ENCODE measurements around the gene TCAP.

The TCAP gene

DNA sequence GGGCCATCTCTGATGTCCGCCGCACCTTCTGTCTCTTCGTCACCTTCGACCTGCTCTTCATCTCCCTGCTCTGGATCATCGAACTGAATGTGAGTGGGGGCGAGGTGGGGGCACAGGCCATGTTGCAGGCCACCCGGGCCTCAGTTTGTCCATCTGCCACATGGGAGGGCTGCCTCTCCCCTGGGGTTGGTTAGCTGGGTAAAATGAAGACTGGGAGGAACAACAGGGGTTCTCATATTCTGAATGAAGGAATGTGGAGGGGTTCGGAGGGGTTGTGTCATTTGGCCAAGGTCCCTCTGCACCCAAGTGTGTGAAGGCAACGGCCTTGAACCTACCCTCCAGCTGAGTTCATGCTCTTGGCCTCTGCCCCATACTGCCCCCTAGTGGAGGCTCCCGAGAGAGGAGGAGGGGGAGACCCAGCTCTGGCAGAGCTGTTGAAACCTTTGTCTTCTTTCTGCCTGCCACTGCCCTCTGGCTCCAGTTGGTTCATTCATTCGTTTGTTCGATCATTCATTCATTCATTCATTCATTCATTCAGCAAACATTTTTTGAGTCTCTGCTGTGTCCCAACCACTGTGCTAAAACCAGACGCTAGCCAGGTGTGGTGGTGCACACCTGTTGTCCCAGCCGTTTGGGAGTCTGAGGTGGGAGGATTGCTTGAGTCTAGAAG lies 11.4 kb upstream of the TCAP start:
- Histone ChIP-seq H4K20me1 (ENCODE audit: insufficient read depth, low read length, poor library complexity, severe bottlenecking) (no peaks in the 10 kb centered on the region), H3K4me1 (ENCODE audit: insufficient read depth, low read length, poor library complexity, severe bottlenecking) (no peaks in the 10 kb centered on the region), H2AFZ (ENCODE audit: low read length) (no peak overlapping the region), H3K9me3 (ENCODE audit: insufficient read depth, low read depth, low read length) (no peaks in the 10 kb centered on the region), H3K36me3 (ENCODE audit: insufficient read depth, low read length) (peaks cover 15% of the 10 kb centered on the region; the same call in 1 of the 2 replicates), H3K27me3 (ENCODE audit: insufficient read depth, low read length, poor library complexity, severe bottlenecking) (no peaks in the 10 kb centered on the region), H3K9ac (ENCODE audit: low read depth, low read length, poor library complexity, severe bottlenecking) (no peak overlapping the region), H3F3A (ENCODE audit: low read depth) (no peaks in the 10 kb centered on the region), H3K79me2 (ENCODE audit: insufficient read depth, low read length) (no peaks in the 10 kb centered on the region), H3K9me2 (replicated peaks; ENCODE audit: low read depth, low read length) (no peaks in the 10 kb centered on the region), H3K4me2 (ENCODE audit: low read depth, low read length, poor library complexity, severe bottlenecking) (no peak overlapping the region), H3K4me3 (ENCODE audit: low read length, poor library complexity, severe bottlenecking) (no peak overlapping the region)
- peak; percentile 91 for TF ChIP-seq CTCF (conservative IDR thresholded peaks at IDR 0.05; ENCODE audit: low read length)
- no peak for TF ChIP-seq EZH2phosphoT487 (IDR thresholded peaks at IDR 0.05; ENCODE audit: borderline replicate concordance)

GRCh38 chr17:39655105-39655504 lies 10.0 kb upstream of the TCAP start:
- Histone ChIP-seq H3K9me2 (replicated peaks; ENCODE audit: low read depth, low read length) (no peaks in the 10 kb centered on the region), H3K4me2 (ENCODE audit: low read depth, low read length, poor library complexity, severe bottlenecking) (no peak overlapping the region), H3K27me3 (ENCODE audit: insufficient read depth, low read length, poor library complexity, severe bottlenecking) (no peaks in the 10 kb centered on the region), H3K79me2 (ENCODE audit: insufficient read depth, low read length) (no peaks in the 10 kb centered on the region), H3K4me1 (ENCODE audit: insufficient read depth, low read length, poor library complexity, severe bottlenecking) (no peaks in the 10 kb centered on the region), H4K20me1 (ENCODE audit: insufficient read depth, low read length, poor library complexity, severe bottlenecking) (no peaks in the 10 kb centered on the region), H3K9ac (ENCODE audit: low read depth, low read length, poor library complexity, severe bottlenecking) (no peak overlapping the region), H2AFZ (ENCODE audit: low read length) (no peak overlapping the region), H3F3A (ENCODE audit: low read depth) (no peaks in the 10 kb centered on the region), H3K36me3 (ENCODE audit: insufficient read depth, low read length) (peaks cover 28% of the 10 kb centered on the region; the same call in 1 of the 2 replicates), H3K4me3 (ENCODE audit: low read length, poor library complexity, severe bottlenecking) (no peak overlapping the region), H3K9me3 (ENCODE audit: insufficient read depth, low read depth, low read length) (no peaks in the 10 kb centered on the region)
- no peak for TF ChIP-seq EZH2phosphoT487 (IDR thresholded peaks at IDR 0.05; ENCODE audit: borderline replicate concordance)

- H3K4me3 ChIP-seq (ENCODE audit: low read length, poor library complexity, severe bottlenecking), result no peak overlapping the region
- no peak overlapping the region for H3K4me2 ChIP-seq (ENCODE audit: low read depth, low read length, poor library complexity, severe bottlenecking)
- no peak overlapping the region for H3K9ac ChIP-seq (ENCODE audit: low read depth, low read length, poor library complexity, severe bottlenecking)
- no peaks in the 10 kb centered on the region for H3K79me2 ChIP-seq (ENCODE audit: insufficient read depth, low read length)
- H4K20me1 ChIP-seq (ENCODE audit: insufficient read depth, low read length, poor library complexity, severe bottlenecking), result no peaks in the 10 kb centered on the region
- no peaks in the 10 kb centered on the region for H3K9me2 ChIP-seq (replicated peaks; ENCODE audit: low read depth, low read length)
- peaks cover 52% of the 10 kb centered on the region; the same call in 1 of the 2 replicates for H3K36me3 ChIP-seq (ENCODE audit: insufficient read depth, low read length)
- H3K27me3 ChIP-seq (ENCODE audit: insufficient read depth, low read length, poor library complexity, severe bottlenecking), result no peaks in the 10 kb centered on the region
- TF ChIP-seq EZH2phosphoT487 (IDR thresholded peaks at IDR 0.05; ENCODE audit: borderline replicate concordance), result no peak
- no peak for TF ChIP-seq CTCF (conservative IDR thresholded peaks at IDR 0.05; ENCODE audit: low read length)
- H2AFZ ChIP-seq (ENCODE audit: low read length), result no peak overlapping the region
- H3K4me1 ChIP-seq (ENCODE audit: insufficient read depth, low read length, poor library complexity, severe bottlenecking), result no peaks in the 10 kb centered on the region
- H3F3A ChIP-seq (ENCODE audit: low read depth), result no peaks in the 10 kb centered on the region
- no peaks in the 10 kb centered on the region for H3K9me3 ChIP-seq (ENCODE audit: insufficient read depth, low read depth, low read length)
These were observed 6.8 kb upstream of the TCAP start for GRCh38 chr17:39658346-39658745.

- no peaks in the 10 kb centered on the region for H3K27me3 ChIP-seq (ENCODE audit: insufficient read depth, low read length, poor library complexity, severe bottlenecking)
- no peaks in the 10 kb centered on the region for H3K79me2 ChIP-seq (ENCODE audit: insufficient read depth, low read length)
- H2AFZ ChIP-seq (ENCODE audit: low read length), result no peak overlapping the region
- H3K9me3 ChIP-seq (ENCODE audit: insufficient read depth, low read depth, low read length), result no peaks in the 10 kb centered on the region
- no peak overlapping the region for H3K4me2 ChIP-seq (ENCODE audit: low read depth, low read length, poor library complexity, severe bottlenecking)
- no peak overlapping the region for H3K4me3 ChIP-seq (ENCODE audit: low read length, poor library complexity, severe bottlenecking)
- no peaks in the 10 kb centered on the region for H3K4me1 ChIP-seq (ENCODE audit: insufficient read depth, low read length, poor library complexity, severe bottlenecking)
- no peak overlapping the region for H3K9ac ChIP-seq (ENCODE audit: low read depth, low read length, poor library complexity, severe bottlenecking)
- no peaks in the 10 kb centered on the region for H4K20me1 ChIP-seq (ENCODE audit: insufficient read depth, low read length, poor library complexity, severe bottlenecking)
- no peaks in the 10 kb centered on the region for H3K9me2 ChIP-seq (replicated peaks; ENCODE audit: low read depth, low read length)
- no peak for TF ChIP-seq CTCF (conservative IDR thresholded peaks at IDR 0.05; ENCODE audit: low read length)
- TF ChIP-seq EZH2phosphoT487 (IDR thresholded peaks at IDR 0.05; ENCODE audit: borderline replicate concordance), result no peak
- peaks cover 52% of the 10 kb centered on the region; the same call in 1 of the 2 replicates for H3K36me3 ChIP-seq (ENCODE audit: insufficient read depth, low read length)
- H3F3A ChIP-seq (ENCODE audit: low read depth), result no peaks in the 10 kb centered on the region
These were observed 6.4 kb upstream of the TCAP start for GRCh38 chr17:39658760-39659159.

All from Loucy (cell line).